BLaER1 (cell line): Measurements from ENCODE around the gene TENT4B.
"Not testable (repeated sequence)": the region's sequence is repeated elsewhere in the genome, so short reads cannot be mapped to it uniquely, and the experiment has no call there.

ENCODE experiments used
- H3K27ac ChIP-seq: shearing (Covaris generic); formaldehyde crosslinking; 2 replicates; pipeline ENCODE4 v1.8.1; 2022
- H3K27me3 ChIP-seq: shearing (Covaris generic); formaldehyde crosslinking; 2 replicates; pipeline ENCODE4 v1.8.1; 2022
- H3K36me3 ChIP-seq: shearing (Covaris generic); formaldehyde crosslinking; 2 replicates; pipeline ENCODE4 v1.8.1; 2022
- H3K4me1 ChIP-seq: shearing (Covaris generic); formaldehyde crosslinking; 2 replicates; pipeline ENCODE4 v1.8.1; 2022
- H3K4me2 ChIP-seq: shearing (Covaris generic); formaldehyde crosslinking; 2 replicates; pipeline ENCODE4 v1.8.1; 2022
- H3K4me3 ChIP-seq: shearing (Covaris generic); formaldehyde crosslinking; 2 replicates; pipeline ENCODE4 v1.8.1; 2022
- H3K9ac ChIP-seq: shearing (Covaris generic); formaldehyde crosslinking; 2 replicates; pipeline ENCODE4 v1.8.1; 2022
- H3K9me3 ChIP-seq: shearing (Covaris generic); formaldehyde crosslinking; 2 replicates; pipeline ENCODE4 v1.8.1; 2022
- H4K20me1 ChIP-seq: shearing (Covaris generic); formaldehyde crosslinking; 2 replicates; pipeline ENCODE4 v1.8.1; 2022
- Cebpa-rat ChIP-seq: shearing (Covaris generic); IDR thresholded peaks from 2 replicates; pipeline ENCODE4 v1.8.1; 2022

Gene TENT4B

DNA sequence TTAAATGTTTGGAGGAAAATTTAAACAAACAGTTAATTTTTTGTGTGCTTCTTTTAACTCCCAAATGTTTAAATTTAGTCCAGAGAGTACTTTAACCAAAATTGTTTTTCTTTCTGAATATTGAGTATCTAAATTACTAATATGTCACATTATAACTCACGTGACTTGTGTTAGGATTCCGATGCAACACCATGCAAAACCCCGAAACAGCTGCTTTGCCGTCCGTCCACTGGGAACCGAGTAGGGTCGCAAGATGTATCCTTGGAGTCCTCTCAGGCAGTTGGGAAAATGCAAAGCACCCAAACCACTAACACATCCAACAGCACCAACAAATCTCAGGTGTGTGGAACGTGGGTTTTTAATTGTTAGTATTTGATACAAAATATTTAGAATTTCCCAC lies 74.6 kb downstream of the TENT4B start:
- Histone ChIP-seq H3K36me3 (peaks cover 66% of the 10 kb centered on the region), H4K20me1 (no peaks in the 10 kb centered on the region), H3K4me2 (no peak overlapping the region), H3K27ac (no peak overlapping the region), H3K4me3 (no peak overlapping the region), H3K4me1 (no peaks in the 10 kb centered on the region), H3K27me3 (no peaks in the 10 kb centered on the region), H3K9me3 (no peaks in the 10 kb centered on the region), H3K9ac (no peak overlapping the region)
- no peak for TF ChIP-seq Cebpa-rat

DNA sequence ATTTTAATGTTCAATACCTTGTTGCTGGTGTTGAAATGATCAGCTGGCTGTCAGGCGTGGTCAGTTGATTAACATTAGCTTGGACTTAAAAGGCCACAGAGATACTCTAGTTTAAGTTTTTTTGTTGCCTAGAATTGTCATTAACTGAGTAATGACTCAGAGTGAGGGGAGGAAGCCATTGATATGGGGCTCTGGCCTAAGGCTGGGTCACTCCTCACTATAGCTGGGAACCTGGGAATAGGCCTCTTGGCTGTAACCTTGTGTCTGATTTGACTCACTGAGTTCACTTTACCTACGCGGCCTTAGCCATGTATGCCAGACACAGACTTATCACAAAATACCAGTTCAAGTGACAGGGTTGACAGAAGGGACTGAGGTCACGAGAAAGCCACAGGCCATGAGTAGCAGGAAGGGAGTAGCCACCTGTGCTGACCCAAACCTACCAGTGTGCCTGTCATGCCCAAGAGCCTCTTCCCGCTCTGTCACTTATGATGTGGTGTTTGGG lies 75.3 kb downstream of the TENT4B start:
- Histone ChIP-seq H3K27me3 (no peaks in the 10 kb centered on the region), H3K4me1 (no peaks in the 10 kb centered on the region), H4K20me1 (no peaks in the 10 kb centered on the region), H3K4me3 (no peak overlapping the region), H3K27ac (no peak overlapping the region), H3K36me3 (peaks cover 60% of the 10 kb centered on the region), H3K9ac (no peak overlapping the region), H3K9me3 (no peaks in the 10 kb centered on the region), H3K4me2 (no peak overlapping the region)
- no peak for TF ChIP-seq Cebpa-rat

DNA sequence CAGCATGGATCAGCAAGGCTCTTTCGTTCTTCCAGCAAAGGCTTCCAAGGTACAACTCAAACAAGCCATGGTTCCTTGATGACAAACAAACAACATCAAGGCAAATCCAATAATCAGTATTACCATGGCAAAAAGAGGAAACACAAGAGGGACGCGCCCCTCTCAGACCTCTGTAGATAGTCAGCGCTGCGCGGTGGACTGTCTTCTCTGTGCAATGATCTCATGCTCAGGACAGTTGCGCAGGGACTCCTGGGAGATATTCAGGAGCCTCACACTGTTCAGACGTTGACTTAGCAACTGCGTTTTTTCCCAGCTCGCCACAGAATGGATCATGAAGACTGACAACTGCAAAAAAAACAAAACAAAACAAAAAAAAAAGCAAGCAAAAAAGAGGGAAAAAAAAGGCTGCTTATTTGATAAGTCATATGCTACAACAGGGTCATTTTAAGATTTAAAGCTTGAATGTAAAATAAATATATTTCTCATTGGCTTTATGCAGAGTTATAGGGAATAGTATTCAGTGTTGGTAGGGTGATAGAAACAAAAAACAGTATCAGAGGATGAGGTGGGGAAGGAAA lies 76.1 kb downstream of the TENT4B start:
- H3K27ac ChIP-seq = no peak overlapping the region
- peaks cover 52% of the 10 kb centered on the region for H3K36me3 ChIP-seq
- H3K9me3 ChIP-seq = no peaks in the 10 kb centered on the region
- no peak overlapping the region for H3K9ac ChIP-seq
- no peak overlapping the region for H3K4me3 ChIP-seq
- no peak overlapping the region for H3K4me2 ChIP-seq
- no peaks in the 10 kb centered on the region for H3K4me1 ChIP-seq
- H4K20me1 ChIP-seq = no peaks in the 10 kb centered on the region
- TF ChIP-seq Cebpa-rat = no peak
- no peaks in the 10 kb centered on the region for H3K27me3 ChIP-seq

DNA sequence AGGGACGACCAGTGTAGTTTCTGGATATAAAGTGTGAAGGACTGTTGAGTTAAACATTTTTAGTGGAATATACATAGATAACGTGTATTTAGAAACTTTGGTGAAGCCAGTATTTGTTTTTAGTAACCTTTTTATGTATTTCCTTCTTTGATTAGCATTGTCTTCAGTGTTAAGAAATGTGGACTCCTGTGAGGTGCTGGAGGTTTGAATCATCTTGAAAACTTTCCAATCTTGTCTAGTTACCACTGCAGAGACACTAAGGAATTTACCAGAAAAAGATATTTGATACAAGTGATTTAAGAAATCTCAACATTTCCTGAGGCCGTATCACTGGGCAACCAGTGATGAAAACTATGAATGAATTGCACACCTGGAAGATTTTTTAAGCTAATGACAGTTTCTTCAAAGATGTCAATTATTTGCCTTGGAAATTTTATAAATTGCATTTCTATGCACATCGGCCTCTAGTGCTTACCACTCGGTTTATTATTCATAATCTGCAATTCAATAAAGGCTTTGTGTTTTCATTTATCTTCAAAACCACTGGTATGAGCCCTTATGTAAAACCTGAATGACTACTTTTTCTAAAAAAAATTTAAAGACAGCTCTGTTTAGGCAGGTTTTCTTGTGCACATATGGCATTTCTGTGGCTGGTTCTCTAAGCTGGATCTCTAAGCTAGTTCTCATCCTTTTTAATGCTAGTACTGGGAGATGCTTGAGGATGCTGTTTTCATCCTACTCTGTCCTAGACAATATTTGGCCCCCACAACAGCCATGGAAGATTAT lies 81.9 kb downstream of the TENT4B start:
- H3K4me2 ChIP-seq = no peak overlapping the region

DNA sequence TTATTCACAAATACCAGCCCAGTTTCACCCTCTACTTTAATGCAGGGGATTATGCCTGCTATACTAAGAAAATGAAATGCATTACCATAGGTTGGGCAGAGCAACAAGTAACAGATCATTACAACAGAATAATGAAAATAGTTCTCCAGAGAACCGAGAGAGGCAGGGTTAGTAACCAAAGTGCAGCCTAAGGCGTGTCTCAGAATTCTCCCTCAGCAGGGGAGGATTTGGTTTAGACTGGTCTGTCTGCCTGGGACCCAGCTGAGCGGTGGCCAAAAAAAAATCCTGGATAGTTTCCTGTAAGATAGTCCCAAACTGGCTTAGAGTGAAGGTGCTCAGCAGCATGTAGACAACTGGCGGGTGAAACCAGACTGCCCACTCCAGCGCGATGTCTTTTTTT lies 82.5 kb downstream of the TENT4B start:
- H3K4me2 ChIP-seq = no peak overlapping the region
- no peaks in the 10 kb centered on the region for H3K4me1 ChIP-seq
- no peak overlapping the region for H3K27ac ChIP-seq
- H3K9ac ChIP-seq = no peak overlapping the region
- H3K4me3 ChIP-seq = no peak overlapping the region
- H3K36me3 ChIP-seq = no peaks in the 10 kb centered on the region
- no peaks in the 10 kb centered on the region for H3K27me3 ChIP-seq
- no peak for TF ChIP-seq Cebpa-rat
- H3K9me3 ChIP-seq = 0 out of 2 replicates have a peak, but pooled peaks cover 7% of the 10 kb centered on the region
- H4K20me1 ChIP-seq = no peaks in the 10 kb centered on the region

More for the DNA sequence above, 81.9 kb downstream of the TENT4B start:
- Histone ChIP-seq H3K9me3 (0 out of 2 replicates have a peak, but pooled peaks cover 7% of the 10 kb centered on the region), H3K27ac (no peak overlapping the region), H3K36me3 (no peaks in the 10 kb centered on the region), H3K4me1 (no peaks in the 10 kb centered on the region), H3K9ac (no peak overlapping the region), H4K20me1 (no peaks in the 10 kb centered on the region), H3K27me3 (no peaks in the 10 kb centered on the region), H3K4me3 (no peak overlapping the region)
- TF ChIP-seq Cebpa-rat = no peak

DNA sequence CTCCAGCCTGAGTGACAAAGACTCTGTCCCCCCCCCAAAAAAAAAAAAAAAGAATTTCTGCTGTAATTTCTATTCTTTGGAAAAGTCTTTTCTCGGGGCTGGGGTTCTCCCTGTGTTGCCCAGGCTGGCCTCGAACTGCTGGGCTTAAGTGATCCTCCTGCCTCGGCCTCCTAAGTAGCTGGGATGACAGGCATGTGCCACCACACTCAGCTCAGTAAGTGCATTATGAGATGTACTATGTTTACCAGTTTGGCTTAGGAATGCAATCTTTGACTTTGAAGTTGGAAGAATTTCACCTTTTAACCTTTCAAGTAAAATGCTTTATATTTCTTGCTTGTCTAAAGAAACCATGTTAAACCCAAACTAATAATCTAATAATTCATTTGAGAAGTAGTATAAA lies 85.2 kb downstream of the TENT4B start:
- Histone ChIP-seq H3K9ac (no peak overlapping the region), H4K20me1 (no peaks in the 10 kb centered on the region), H3K4me1 (no peaks in the 10 kb centered on the region), H3K9me3 (0 out of 2 replicates have a peak, but pooled peaks cover 7% of the 10 kb centered on the region), H3K4me3 (no peak overlapping the region), H3K27ac (no peak overlapping the region), H3K4me2 (no peak overlapping the region), H3K27me3 (no peaks in the 10 kb centered on the region), H3K36me3 (no peaks in the 10 kb centered on the region)
- no peak for TF ChIP-seq Cebpa-rat

DNA sequence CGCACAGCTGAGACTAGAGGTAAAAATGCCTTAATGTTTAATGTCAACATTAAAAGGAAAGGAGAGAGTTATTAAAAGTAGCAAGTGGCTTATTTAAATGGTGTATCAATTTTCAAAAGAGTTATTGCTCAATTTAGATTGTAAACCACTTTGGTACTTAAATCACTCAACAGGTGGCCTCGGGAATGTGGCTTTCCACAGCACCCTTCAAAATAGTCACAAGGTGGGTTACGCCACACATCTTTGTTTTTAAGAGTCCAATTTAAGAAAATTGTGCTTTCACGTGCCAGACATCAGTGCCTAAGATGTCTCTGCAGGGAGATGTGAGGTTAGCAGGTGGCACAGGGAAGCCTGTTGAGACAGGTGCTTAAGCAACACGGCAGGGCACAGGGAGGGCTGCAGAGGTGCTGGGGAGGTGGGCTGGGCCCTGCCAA lies 85.8 kb downstream of the TENT4B start:
- no peaks in the 10 kb centered on the region for H3K27me3 ChIP-seq
- H3K27ac ChIP-seq = no peak overlapping the region
- H4K20me1 ChIP-seq = no peaks in the 10 kb centered on the region
- no peak overlapping the region for H3K9ac ChIP-seq
- H3K4me3 ChIP-seq = no peak overlapping the region
- H3K4me1 ChIP-seq = no peaks in the 10 kb centered on the region
- H3K9me3 ChIP-seq = 0 out of 2 replicates have a peak, but pooled peaks cover 7% of the 10 kb centered on the region
- H3K4me2 ChIP-seq = no peak overlapping the region
- TF ChIP-seq Cebpa-rat = no peak
- H3K36me3 ChIP-seq = no peaks in the 10 kb centered on the region

DNA sequence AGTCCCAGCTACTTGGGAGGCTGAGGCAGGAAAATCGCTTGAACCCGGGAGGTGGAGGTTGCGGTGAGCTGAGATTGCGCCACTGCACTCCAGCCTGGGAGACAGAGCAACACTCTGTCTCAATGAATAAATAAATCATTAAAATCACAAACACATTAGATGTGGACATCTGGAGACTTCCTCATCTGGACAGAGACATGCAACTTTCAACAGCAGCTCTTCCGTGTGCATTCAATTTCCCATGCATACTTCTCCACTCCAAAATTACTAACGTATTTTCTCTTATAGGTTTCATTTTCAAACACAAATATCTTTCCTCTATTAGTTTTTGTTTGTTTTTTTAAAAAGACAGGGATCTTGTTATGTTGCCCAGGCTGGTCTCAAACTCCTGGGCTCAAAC lies 89.9 kb downstream of the TENT4B start:
- not testable (repeated sequence) for H3K9ac ChIP-seq, H3K4me2 ChIP-seq
- H3K4me1 ChIP-seq = peaks cover 16% of the 10 kb centered on the region

DNA sequence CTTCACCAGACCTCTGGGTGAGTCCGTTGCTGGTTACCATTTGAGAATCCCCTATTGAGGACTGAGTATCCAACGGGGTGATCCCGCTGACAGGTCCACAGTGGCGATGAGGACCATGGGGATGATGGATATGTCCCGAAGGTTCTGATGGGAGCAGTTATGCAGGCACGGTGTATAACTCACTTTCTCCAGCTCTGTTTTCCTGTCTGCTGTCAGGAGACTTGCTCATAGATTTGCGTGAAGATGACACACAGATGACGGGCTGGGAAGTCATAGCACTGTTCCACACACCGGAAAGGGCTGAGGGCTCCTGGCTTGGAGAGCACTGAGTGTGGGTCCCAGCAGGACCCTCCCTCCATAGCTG lies 91.0 kb downstream of the TENT4B start:
- Histone ChIP-seq H3K4me3 (no peak overlapping the region), H3K4me2 (no peak overlapping the region), H3K27me3 (peaks cover 6% of the 10 kb centered on the region; the same call in 1 of the 2 replicates), H4K20me1 (0 out of 2 replicates have a peak, but pooled peaks cover 5% of the 10 kb centered on the region), H3K9ac (no peak overlapping the region), H3K36me3 (no peaks in the 10 kb centered on the region), H3K9me3 (no peaks in the 10 kb centered on the region), H3K4me1 (peaks cover 16% of the 10 kb centered on the region), H3K27ac (no peak overlapping the region)
- no peak for TF ChIP-seq Cebpa-rat

More for the DNA sequence above, 89.9 kb downstream of the TENT4B start:
- not testable (repeated sequence) for H3K36me3 ChIP-seq, H3K9me3 ChIP-seq, H3K27me3 ChIP-seq, H4K20me1 ChIP-seq, H3K4me3 ChIP-seq, H3K27ac ChIP-seq
